GM12865 (cell line): ENCODE measurements around the gene NOM1.
A peak's percentile ranks its signal among the peaks of the same experiment; 100 is the strongest.

Experiments used
- DNase-seq: peaks from one replicate; pipeline ENCODE4 v3.0.0; 2010; ENCODE audit warnings: low read depth
- H3K4me3 ChIP-seq: 2 replicates; pipeline ENCODE4 v1.5.1; 2011; ENCODE audit warnings: mild to moderate bottlenecking, low read depth, low read length, control low read depth
- TF ChIP-seq, protein P1 (sequence below): IDR thresholded peaks from 2 replicates; pipeline ENCODE4 v1.5.1; 2011; ENCODE audit warnings: low read length, control low read depth, low read depth, inconsistent platforms; ENCODE audit not compliant: insufficient read depth; ENCODE audit errors: missing control alignments

Gene NOM1

GRCh38 chr7:156999958-157000726, 50.6 kb downstream of the NOM1 start:
- TF ChIP-seq, protein P1, sequence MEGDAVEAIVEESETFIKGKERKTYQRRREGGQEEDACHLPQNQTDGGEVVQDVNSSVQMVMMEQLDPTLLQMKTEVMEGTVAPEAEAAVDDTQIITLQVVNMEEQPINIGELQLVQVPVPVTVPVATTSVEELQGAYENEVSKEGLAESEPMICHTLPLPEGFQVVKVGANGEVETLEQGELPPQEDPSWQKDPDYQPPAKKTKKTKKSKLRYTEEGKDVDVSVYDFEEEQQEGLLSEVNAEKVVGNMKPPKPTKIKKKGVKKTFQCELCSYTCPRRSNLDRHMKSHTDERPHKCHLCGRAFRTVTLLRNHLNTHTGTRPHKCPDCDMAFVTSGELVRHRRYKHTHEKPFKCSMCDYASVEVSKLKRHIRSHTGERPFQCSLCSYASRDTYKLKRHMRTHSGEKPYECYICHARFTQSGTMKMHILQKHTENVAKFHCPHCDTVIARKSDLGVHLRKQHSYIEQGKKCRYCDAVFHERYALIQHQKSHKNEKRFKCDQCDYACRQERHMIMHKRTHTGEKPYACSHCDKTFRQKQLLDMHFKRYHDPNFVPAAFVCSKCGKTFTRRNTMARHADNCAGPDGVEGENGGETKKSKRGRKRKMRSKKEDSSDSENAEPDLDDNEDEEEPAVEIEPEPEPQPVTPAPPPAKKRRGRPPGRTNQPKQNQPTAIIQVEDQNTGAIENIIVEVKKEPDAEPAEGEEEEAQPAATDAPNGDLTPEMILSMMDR: no peak
- H3K4me3 ChIP-seq: peak overlapping the region; percentile 46
- DNase-seq: no peak

- DNase-seq: no peak
- no peak overlapping the region for H3K4me3 ChIP-seq
- TF ChIP-seq, protein P1: no peak
Measured at GRCh38 chr7:157000741-157001653, 51.5 kb downstream of the NOM1 start.

DNA sequence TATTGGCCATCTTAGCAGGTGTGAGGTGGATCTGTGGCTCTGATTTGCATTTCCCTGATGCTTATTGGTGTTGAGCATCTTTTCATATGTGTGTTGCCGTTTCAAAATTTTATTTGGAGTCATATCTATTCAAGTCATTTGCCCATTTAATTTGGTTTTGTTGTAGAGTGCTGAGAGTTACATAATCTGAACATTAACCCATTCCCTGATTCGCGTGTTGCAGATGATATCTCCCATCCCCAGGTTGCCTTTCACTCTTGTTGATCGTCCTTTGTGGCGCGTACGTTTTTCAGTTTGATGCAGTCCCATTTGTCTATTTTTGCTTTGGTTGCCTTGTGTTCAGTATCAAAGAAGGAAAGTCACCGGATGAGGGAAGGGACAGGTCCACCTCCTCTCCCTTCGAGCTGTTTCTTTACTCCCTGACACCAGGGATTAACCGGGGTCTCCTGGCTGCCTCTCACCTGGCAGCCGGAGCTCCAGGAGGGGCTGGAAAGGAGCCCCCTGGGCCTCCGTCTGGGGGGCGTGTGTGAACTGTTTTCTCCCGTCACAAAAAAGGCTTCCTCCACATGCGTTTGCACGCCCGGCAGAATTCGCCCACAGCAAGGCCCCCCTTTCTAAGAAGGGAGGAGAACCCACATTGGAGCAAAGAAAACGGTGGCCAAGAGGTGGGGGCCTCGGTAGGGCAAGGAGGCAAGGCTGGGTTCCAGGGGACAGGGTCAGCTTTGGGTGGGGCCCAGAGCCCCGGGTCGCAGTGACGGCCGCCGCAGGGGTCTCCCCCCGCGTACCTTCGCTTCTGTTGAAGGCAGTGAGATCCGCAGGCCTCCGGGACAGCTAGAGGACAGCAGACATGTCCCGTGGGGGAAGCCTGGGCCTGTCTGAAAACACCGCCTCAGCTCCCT, 52.7 kb downstream of the NOM1 start:
- TF ChIP-seq, protein P1: no peak
- no peak overlapping the region for H3K4me3 ChIP-seq
- DNase-seq: no peak

- H3K4me3 ChIP-seq: no peak overlapping the region
- TF ChIP-seq, protein P1: no peak
- DNase-seq: no peak
Measured at GRCh38 chr7:157002819-157003421, 53.4 kb downstream of the NOM1 start.

DNA sequence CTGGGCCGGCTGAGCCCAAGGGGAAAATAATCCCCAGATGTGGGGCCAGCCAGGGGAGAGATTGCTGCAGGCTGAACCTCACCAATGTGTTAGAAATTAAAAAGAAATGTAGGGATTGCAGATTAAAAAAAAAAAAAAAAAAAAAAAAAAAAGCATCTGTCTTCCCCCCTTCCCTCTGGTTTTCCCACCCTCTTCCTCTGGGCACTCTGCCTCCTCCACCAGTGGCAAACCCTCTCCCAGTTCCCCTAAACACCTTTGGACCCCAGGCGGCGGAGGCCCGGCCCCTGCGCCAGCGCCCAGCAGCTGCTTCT, 53.9 kb downstream of the NOM1 start:
- TF ChIP-seq, protein P1: no peak
- no peak for DNase-seq
- no peak overlapping the region for H3K4me3 ChIP-seq
